Kidney epithelial cell (primary cell): ENCODE measurements around the gene TAF13. TPM values are rescaled to one million over a fixed set of nuclear protein-coding genes. Genes with fewer than 3 reads are reported as not detected.
"Not testable (repeated sequence)": the region's sequence is repeated elsewhere in the genome, so short reads cannot be mapped to it uniquely, and the experiment has no call there.

Source experiments
- DNase-seq: peaks from one replicate; pipeline ENCODE4 v3.0.0-alpha.2; 2010; ENCODE audit warnings: low read depth
- H3K27me3 ChIP-seq: 2 replicates; pipeline ENCODE4 v1.6.0; 2011; ENCODE audit warnings: low read length; ENCODE audit not compliant: control insufficient read depth, insufficient read depth
- H3K36me3 ChIP-seq: 2 replicates; pipeline ENCODE4 v1.5.1; 2011; ENCODE audit warnings: low read length; ENCODE audit not compliant: control insufficient read depth, insufficient read depth
- H3K4me3 ChIP-seq: 2 replicates; pipeline ENCODE4 v1.5.1; 2011; ENCODE audit warnings: low read depth, mild to moderate bottlenecking, control low read depth, low read length
- total RNA-seq: library from RNA; depleted of rRNA; stranded (reverse); fragments of >200 nt; gene quantifications from 2 replicates; pipeline ENCODE4 v1.2.3, GENCODE V29; 2015
- TF ChIP-seq, protein P1 (sequence below): IDR thresholded peaks from 2 replicates; pipeline ENCODE4 v1.5.1; 2011; ENCODE audit warnings: mild to moderate bottlenecking, moderate library complexity, low read length, control low read depth, inconsistent platforms; ENCODE audit not compliant: insufficient read depth, poor library complexity, severe bottlenecking

Gene TAF13
- total RNA-seq, 1 donor from 2014 or later = 55.0 TPM

DNA sequence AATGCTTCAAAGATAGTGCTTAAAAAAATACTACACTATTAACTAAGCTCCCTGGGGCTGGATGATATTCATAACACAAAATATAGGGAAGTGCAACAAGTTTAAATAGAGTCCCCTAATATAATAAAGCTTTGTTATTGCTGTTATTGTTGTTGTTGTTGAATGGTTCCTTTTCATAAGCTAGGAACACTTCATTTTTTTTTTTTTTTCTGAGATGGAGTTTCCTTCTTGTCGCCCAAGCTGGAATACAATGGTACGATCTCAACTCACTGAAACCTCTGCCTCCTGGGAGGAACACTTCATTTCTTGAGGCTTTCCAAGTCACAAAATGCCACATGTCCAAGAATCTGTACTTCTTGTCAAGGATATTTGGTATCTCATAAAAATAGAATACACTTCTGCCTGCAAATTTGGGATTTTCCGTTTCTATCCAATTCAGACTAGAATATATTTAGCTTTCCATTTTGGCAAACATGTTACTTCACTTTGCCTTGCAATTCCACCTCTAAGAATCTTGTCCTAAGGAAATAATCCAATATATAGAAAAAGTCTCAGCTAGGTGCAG lies 55.0 kb downstream of the TAF13 start:
- H3K4me3 ChIP-seq = no peak overlapping the region
- H3K36me3 ChIP-seq = no peaks in the 10 kb centered on the region
- DNase-seq = no peak
- TF ChIP-seq, protein P1, sequence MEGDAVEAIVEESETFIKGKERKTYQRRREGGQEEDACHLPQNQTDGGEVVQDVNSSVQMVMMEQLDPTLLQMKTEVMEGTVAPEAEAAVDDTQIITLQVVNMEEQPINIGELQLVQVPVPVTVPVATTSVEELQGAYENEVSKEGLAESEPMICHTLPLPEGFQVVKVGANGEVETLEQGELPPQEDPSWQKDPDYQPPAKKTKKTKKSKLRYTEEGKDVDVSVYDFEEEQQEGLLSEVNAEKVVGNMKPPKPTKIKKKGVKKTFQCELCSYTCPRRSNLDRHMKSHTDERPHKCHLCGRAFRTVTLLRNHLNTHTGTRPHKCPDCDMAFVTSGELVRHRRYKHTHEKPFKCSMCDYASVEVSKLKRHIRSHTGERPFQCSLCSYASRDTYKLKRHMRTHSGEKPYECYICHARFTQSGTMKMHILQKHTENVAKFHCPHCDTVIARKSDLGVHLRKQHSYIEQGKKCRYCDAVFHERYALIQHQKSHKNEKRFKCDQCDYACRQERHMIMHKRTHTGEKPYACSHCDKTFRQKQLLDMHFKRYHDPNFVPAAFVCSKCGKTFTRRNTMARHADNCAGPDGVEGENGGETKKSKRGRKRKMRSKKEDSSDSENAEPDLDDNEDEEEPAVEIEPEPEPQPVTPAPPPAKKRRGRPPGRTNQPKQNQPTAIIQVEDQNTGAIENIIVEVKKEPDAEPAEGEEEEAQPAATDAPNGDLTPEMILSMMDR = no peak
- no peaks in the 10 kb centered on the region for H3K27me3 ChIP-seq

DNA sequence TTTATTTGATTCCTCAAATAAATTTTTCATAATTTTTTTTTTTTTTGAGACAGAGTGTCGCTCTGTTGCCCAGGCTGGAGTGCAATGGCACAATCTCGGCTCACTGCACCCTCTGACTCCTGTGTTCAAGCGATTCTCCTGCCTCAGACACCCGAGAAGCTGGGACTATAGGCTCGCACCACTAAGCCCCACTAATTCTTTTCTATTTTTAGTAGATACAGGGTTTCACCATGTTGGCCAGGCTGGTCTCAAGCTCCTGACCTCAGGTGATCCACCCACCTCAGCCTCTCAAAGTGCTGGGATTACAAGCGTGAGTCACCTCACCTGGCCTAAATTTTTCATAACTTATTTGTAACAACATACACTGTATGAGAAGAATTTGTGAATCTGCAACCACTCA lies 58.1 kb downstream of the TAF13 start:
- not testable (repeated sequence) for H3K27me3 ChIP-seq, H3K4me3 ChIP-seq, H3K36me3 ChIP-seq, DNase-seq

DNA sequence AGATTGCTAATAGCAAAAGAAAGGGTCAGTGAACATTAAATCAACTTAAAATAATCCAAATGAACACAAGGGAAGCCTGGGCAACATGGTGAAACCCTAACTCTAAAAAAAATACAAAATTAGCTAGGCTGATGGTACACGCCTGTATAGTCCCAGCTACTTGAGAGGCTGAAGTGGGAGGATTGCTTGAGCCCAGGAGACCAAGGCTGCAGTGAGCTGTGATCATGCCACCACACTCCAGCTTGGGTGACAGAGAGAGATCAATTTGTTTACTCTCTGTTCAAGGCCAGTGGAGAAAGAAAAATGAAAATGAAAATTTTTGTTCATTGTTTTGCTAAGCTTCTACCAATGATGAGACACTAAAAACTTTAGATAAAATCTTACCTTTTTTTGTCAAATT lies 58.7 kb downstream of the TAF13 start:
- TF ChIP-seq, protein P1 = no peak
- no peak overlapping the region for H3K4me3 ChIP-seq
- DNase-seq = no peak
- no peaks in the 10 kb centered on the region for H3K27me3 ChIP-seq
- H3K36me3 ChIP-seq = no peaks in the 10 kb centered on the region

Other genes with a start within 250 kb of the TAF13 start
- gene AKNAD1, start 218.9 kb downstream of the TAF13 start, total RNA-seq = 1.8 TPM in 1 of 2 replicates, not detected in the other
- 7.1 and 7.4 TPM in 2 replicates for gene GPSM2, start 199.0 kb downstream of the TAF13 start, total RNA-seq
- gene CLCC1, start 112.5 kb downstream of the TAF13 start, total RNA-seq = 14.2 and 31.5 TPM in 2 replicates
- gene WDR47, start 33.9 kb downstream of the TAF13 start, total RNA-seq = 10.1 and 11.5 TPM in 2 replicates
- gene TMEM167B, start 14.8 kb upstream of the TAF13 start, total RNA-seq = 20.1 and 20.4 TPM in 2 replicates
- gene ELAPOR1, start 38.1 kb upstream of the TAF13 start, total RNA-seq = 0.08 TPM in 1 of 2 replicates, not detected in the other
- 367 and 411 TPM in 2 replicates for gene SARS1, start 137.9 kb upstream of the TAF13 start, total RNA-seq
- 18.1 and 19.4 TPM in 2 replicates for gene CELSR2, start 173.5 kb upstream of the TAF13 start, total RNA-seq
- gene PSRC1, start 207.1 kb upstream of the TAF13 start, total RNA-seq = 5.5 and 8.2 TPM in 2 replicates
- not detected in 2 replicates for gene MYBPHL, start 231.0 kb upstream of the TAF13 start, total RNA-seq